DOHH2 (cell line): ENCODE data around the gene CSAD.

Experiments
- CTCF ChIP-seq: fragments of 200-600 bp; sonication (generic); IDR thresholded peaks from one replicate; pipeline ENCODE4 v1.5.1; 2014; ENCODE audit warnings: antibody characterized with exemption, mild to moderate bottlenecking, low read depth, low read length; ENCODE audit not compliant: poor library complexity, severe bottlenecking
- EZH2phosphoT487 ChIP-seq: fragments of 200-600 bp; sonication (generic); IDR thresholded peaks from 2 replicates; pipeline ENCODE4 v1.6.1; 2017; ENCODE audit warnings: borderline replicate concordance, mild to moderate bottlenecking, antibody characterized with exemption, low read length, moderate library complexity, mixed read lengths

GRCh38 chr12:53115112-53115890 is 65.4 kb downstream of the CSAD start:
- no peak for TF ChIP-seq CTCF
- TF ChIP-seq EZH2phosphoT487, result no peak
